Astrocyte of the spinal cord (primary cell): ENCODE data around the gene GGT7.
"Not testable (repeated sequence)": the region's sequence is repeated elsewhere in the genome, so short reads cannot be mapped to it uniquely, and the experiment has no call there.

Source experiments
- DNase-seq: peaks from one replicate; pipeline ENCODE4 v3.0.0; 2011; ENCODE audit warnings: low read depth, low spot score
- H3K4me3 ChIP-seq: 2 replicates; pipeline ENCODE4 v1.5.1; 2011; ENCODE audit warnings: low read depth, mild to moderate bottlenecking, low read length, moderate library complexity
- in situ Hi-C: cut with HindIII; loops from 2 replicates; pipeline ENCODE4 v1.10.0; 2017; ENCODE audit warnings: low sequenced_read_pairs
- TF ChIP-seq, protein P1 (sequence below): IDR thresholded peaks from 2 replicates; pipeline ENCODE4 v1.5.1; 2012; ENCODE audit warnings: low read depth, mild to moderate bottlenecking, low read length, inconsistent platforms

GGT7 gene

DNA sequence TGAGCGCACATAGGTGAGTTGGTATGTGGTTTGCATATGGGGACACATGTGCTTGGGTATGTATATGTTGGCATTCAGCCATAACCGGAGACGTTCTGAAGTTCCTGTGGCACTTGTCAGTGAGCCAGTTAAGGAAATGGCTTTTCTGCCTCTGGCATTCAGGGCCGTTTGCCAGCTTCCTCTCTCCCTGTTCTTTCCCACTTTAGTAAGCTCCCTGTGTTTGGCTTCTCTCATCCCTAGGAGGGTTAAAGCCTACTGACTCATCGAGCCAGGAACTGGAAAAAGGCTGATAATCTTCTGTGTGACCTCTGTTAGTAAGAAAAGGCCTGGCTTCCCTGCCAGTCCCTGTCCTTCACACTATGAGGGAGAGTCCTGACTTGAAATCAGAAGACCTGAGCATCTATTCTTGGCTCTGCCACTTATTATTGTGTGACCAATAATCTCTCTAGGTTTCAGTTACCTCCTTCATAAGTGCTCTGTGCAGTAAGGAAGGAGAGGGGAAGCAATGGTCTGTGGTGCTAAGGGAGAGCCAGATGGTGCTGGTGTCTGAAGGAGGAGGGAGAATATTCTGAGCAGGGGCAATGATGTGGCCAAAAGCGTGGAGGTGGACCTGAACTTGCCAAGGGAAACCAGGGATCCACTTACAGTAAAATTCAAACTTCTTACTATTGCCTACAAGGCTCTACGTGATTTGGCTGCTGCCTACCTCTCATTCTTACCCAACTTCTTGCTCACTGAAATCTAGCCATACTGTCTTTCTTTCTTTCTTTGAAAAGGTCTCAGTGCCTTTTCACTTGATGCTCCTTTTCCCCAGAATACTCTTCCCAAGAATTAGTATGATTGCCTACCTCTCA lies 35.2 kb upstream of the GGT7 start:
- no peak overlapping the region for H3K4me3 ChIP-seq
- peak; percentile 84 for DNase-seq
- in situ Hi-C loops, result no loop called here
- TF ChIP-seq, protein P1, sequence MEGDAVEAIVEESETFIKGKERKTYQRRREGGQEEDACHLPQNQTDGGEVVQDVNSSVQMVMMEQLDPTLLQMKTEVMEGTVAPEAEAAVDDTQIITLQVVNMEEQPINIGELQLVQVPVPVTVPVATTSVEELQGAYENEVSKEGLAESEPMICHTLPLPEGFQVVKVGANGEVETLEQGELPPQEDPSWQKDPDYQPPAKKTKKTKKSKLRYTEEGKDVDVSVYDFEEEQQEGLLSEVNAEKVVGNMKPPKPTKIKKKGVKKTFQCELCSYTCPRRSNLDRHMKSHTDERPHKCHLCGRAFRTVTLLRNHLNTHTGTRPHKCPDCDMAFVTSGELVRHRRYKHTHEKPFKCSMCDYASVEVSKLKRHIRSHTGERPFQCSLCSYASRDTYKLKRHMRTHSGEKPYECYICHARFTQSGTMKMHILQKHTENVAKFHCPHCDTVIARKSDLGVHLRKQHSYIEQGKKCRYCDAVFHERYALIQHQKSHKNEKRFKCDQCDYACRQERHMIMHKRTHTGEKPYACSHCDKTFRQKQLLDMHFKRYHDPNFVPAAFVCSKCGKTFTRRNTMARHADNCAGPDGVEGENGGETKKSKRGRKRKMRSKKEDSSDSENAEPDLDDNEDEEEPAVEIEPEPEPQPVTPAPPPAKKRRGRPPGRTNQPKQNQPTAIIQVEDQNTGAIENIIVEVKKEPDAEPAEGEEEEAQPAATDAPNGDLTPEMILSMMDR, result no peak

DNA sequence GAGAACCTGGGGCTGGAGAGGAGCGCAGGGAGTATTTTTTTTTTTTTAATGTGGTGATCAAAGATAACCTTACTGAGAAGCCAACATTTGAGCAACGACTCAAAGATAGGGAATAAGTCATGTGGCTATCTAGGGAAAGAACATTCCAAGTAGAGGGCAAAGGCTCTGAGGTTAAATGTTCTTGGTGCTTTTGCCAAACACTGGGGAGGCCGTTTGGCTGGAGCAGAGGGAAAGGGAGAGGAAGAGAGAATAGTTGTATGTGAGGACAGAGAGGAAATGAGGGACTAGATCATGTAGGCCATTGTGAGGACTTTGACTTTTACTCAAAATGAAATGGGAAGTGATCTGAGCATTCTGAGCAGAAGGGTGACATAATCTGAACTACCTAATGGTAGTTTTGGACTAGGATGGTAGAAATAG lies 31.6 kb upstream of the GGT7 start:
- TF ChIP-seq, protein P1, result no peak
- in situ Hi-C loops, result no loop called here
- no peak overlapping the region for H3K4me3 ChIP-seq
- DNase-seq, result no peak

DNA sequence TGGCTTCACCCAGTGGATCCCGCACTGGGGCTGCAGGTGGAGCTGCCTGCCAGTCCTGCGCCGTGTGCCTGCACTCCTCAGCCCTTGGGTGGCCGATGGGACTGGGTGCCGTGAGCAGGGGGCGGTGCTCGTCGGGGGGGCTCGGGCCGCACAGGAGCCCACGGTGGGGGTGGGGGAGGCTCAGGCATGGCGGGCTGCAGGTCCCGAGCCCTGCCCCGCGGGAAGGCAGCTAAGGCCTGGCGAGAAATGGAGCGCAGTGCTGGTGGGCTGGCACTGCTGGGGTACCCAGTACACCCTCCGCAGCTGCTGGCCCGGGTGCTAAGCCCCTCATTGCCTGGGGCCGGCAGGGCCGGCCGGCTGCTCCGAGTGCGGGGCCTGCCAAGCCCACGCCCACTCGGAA lies 26.1 kb upstream of the GGT7 start:
- in situ Hi-C loops, H3K4me3 ChIP-seq, DNase-seq: not testable (repeated sequence)

DNA sequence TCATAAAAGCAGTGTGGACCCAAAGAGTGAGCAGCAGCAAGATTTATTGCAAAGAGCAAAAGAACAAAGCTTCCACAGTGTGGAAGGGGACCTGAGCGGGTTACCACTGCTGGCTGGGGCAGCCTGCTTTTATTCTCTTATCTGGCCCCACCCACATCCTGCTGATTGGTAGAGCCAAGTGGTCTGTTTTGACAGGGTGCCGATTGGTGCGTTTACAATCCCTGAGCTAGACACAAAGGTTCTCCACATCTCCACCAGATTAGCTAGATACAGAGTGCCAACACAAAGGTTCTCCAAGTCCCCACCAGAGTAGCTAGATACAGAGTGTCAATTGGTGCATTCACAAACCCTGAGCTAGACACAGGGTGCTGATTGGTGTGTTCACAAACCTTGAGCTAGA lies 25.5 kb upstream of the GGT7 start:
- in situ Hi-C loops, result not testable (repeated sequence)

DNA sequence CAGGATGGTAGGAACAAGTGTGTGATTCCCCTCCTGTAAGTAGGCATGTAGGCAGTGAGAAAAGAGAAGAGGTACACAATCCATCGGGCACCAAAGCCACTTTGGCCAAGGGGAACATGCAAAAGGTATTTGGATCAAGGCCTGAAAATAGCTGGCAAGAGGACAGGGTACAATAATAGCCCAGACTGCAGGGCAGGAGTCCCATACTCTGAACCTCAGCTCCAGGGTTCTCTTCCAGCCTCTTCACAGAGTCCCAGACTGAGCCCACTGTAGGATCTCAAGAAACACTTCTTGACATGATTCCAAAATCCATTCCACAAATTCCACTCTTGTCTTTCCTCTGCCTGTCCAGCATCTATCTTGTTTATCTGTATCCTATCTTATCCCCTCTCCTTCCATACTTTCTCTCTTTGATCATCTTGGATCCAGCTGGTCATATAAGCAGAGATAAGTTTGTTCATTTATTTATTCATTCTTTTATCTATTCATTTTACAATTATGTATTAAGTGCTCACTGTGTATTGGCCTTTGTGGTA lies 23.5 kb upstream of the GGT7 start:
- TF ChIP-seq, protein P1, result no peak
- H3K4me3 ChIP-seq, result no peak overlapping the region
- DNase-seq, result no peak
- in situ Hi-C loops, result no loop called here

More for the DNA sequence above, 25.5 kb upstream of the GGT7 start:
- DNase-seq, H3K4me3 ChIP-seq: not testable (repeated sequence)

DNA sequence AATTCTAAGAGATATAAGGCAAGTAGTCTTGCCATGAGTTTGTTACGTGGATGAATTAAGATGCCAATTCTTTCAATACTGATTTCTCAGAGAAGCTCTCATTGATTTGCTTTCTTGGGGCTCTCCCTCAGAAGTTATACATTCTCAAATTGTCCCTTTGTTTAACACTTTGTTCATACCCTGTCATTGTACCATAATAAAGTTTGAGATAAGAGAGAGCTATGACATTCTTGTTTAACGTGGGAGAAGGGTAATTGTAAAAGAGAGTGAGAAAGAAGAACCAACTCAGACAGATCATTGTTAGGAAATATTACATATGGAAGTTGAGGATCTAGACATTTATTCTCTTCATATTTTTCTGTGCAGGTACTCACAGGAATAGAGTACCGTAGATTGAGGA lies 22.8 kb upstream of the GGT7 start:
- TF ChIP-seq, protein P1, result no peak
- no peak for DNase-seq
- in situ Hi-C loops, result no loop called here
- H3K4me3 ChIP-seq, result no peak overlapping the region

DNA sequence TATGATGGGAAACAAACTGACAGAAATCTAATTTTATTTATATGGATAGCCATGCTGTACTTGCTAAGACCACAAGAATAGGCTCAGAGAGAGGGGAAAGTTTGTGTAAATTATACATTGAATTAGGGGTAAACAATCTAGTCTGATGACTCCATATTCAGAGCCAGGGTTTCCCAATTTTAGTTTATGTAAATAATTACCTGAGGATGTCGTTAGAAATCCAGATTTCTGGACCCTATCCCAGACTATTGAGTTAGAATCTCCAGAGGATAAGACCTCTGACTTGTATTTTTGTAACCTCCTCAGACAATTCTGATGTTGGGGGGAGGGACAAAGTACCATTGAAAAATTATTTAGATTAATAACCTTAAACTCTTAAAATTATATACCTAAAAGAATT lies 22.1 kb upstream of the GGT7 start:
- no peak overlapping the region for H3K4me3 ChIP-seq
- in situ Hi-C loops, result no loop called here
- DNase-seq, result no peak
- TF ChIP-seq, protein P1, result no peak
